Panc1 (cell line): ENCODE measurements around the gene ANK3. TPM values are rescaled to one million over a fixed set of nuclear protein-coding genes. Genes with fewer than 3 reads are reported as not detected.

Source experiments
- ATAC-seq: fragments of 200-7000 bp; cut with Tn5 transposase; 2 replicates; pipeline ENCODE4 v1.9.1; 2020; ENCODE audit warnings: mild to moderate bottlenecking, moderate library complexity
- BruUV-seq: library from RNA; stranded (reverse); fragments of 400-500 nt; replicated peaks from 2 replicates; lab custom pipeline; 2021; lab: Mats Ljungman, UMichigan
- CTCF ChIA-PET: fragments of 300-600 bp; sonication (Branson Sonifier 250); formaldehyde crosslinking; loops from one replicate; lab custom pipeline; 2022; ENCODE audit warnings: antibody characterized with exemption; lab: Charles Lee
- POLR2A ChIA-PET: fragments of 300-600 bp; sonication (Branson Sonifier 250); formaldehyde crosslinking; loops from one replicate; lab custom pipeline; 2022; ENCODE audit warnings: antibody characterized with exemption; lab: Charles Lee
- DNase-seq: peaks from one replicate; pipeline ENCODE4 v3.0.0-alpha.2; 2010; ENCODE audit warnings: low read depth, low spot score
- H3K27ac ChIP-seq: 2 replicates; pipeline ENCODE4 v1.5.1; 2011; ENCODE audit warnings: mild to moderate bottlenecking, low read length, inconsistent platforms
- H3K27me3 ChIP-seq: fragments of 200-500 bp; sonication (Bioruptor generic); 2 replicates; pipeline ENCODE4 v1.6.0; 2014; ENCODE audit warnings: low read length, inconsistent platforms; ENCODE audit not compliant: control insufficient read depth, insufficient read depth
- H3K36me3 ChIP-seq: fragments of 200-500 bp; sonication (Bioruptor generic); 2 replicates; pipeline ENCODE4 v1.5.1; 2014; ENCODE audit warnings: inconsistent platforms, mild to moderate bottlenecking, low read length, moderate library complexity; ENCODE audit not compliant: control insufficient read depth, insufficient read depth
- H3K4me1 ChIP-seq: 2 replicates; pipeline ENCODE4 v1.5.1; 2011; ENCODE audit warnings: inconsistent platforms, mild to moderate bottlenecking, low read length, moderate library complexity; ENCODE audit not compliant: control insufficient read depth, insufficient read depth
- H3K4me3 ChIP-seq, 2 experiments: 2 replicates each; pipeline ENCODE4 v1.5.1; 2011 to 2012; ENCODE audit warnings: low read depth in 2 of 2, low read length in 2 of 2, mild to moderate bottlenecking in 2 of 2, inconsistent platforms in 1 of 2, moderate library complexity in 1 of 2
- H3K9me3 ChIP-seq: fragments of 200-500 bp; sonication (Bioruptor generic); 2 replicates; pipeline ENCODE4 v1.5.1; 2014; ENCODE audit warnings: low read depth, mild to moderate bottlenecking, inconsistent platforms, low read length, moderate library complexity; ENCODE audit not compliant: control insufficient read depth, insufficient read depth
- POLR2AphosphoS5 ChIP-seq: IDR thresholded peaks from 2 replicates; pipeline ENCODE4 v1.6.1; 2012; ENCODE audit warnings: mild to moderate bottlenecking, low read depth, low read length, moderate library complexity
- REST ChIP-seq, 2 experiments: IDR thresholded peaks; 2 replicates each; pipeline ENCODE4 v1.6.1; 2011 to 2012; ENCODE audit warnings: low read depth in 2 of 2, control low read depth in 1 of 2, low read length in 1 of 2, mild to moderate bottlenecking in 1 of 2, moderate library complexity in 1 of 2; ENCODE audit not compliant: insufficient read depth in 1 of 2
- SIN3A ChIP-seq: IDR thresholded peaks from 2 replicates; pipeline ENCODE4 v1.6.1; 2012; ENCODE audit warnings: low read depth, mild to moderate bottlenecking, low read length, moderate library complexity, borderline replicate concordance; ENCODE audit not compliant: insufficient read depth
- TCF7L2 ChIP-seq: IDR thresholded peaks from 2 replicates; pipeline ENCODE4 v1.6.1; 2011; ENCODE audit warnings: mild to moderate bottlenecking, low read depth, low read length, inconsistent platforms
- in situ Hi-C: cut with HindIII; loops from 2 replicates; pipeline ENCODE4 v1.10.0; 2016; ENCODE audit warnings: low sequenced_read_pairs, low pct_unique_long_range_greater_than_20kb
- intact Hi-C: fragments of 100-400 bp; cut with micrococcal nuclease; formaldehyde crosslinking; loops from one replicate; pipeline ENCODE4 v1.10.0; 2022; ENCODE audit not compliant: unreplicated experiment
- total RNA-seq: library from RNA; stranded (reverse); gene quantifications from one replicate; pipeline ENCODE4 v1.2.1, GENCODE V29; 2021; ENCODE audit not compliant: unreplicated experiment
- TF ChIP-seq, protein P1 (sequence below): fragments of 450-650 bp; IDR thresholded peaks from 2 replicates; pipeline ENCODE4 v1.5.1; 2017; ENCODE audit warnings: mild to moderate bottlenecking

Gene ANK3
- total RNA-seq, 1 experiment from 2014 or later, result 2.5 TPM

GRCh38 chr10:60260321-60260720 is 129.4 kb downstream of the ANK3 start:
- H3K27me3 ChIP-seq, result no peaks in the 10 kb centered on the region

GRCh38 chr10:60258429-60258797 is 131.3 kb downstream of the ANK3 start:
- no peaks in the 10 kb centered on the region for H3K4me1 ChIP-seq
- H3K27ac ChIP-seq, result no peak overlapping the region
- DNase-seq, result no peak
- ChIA-PET POLR2A (no interaction called here), CTCF (no interaction called here)
- ATAC-seq, result no peak
- H3K27me3 ChIP-seq, result no peaks in the 10 kb centered on the region
- BruUV-seq, result no TSS peak
- no peak overlapping the region for H3K4me3 ChIP-seq
- in situ Hi-C loops, result no loop called here
- no peaks in the 10 kb centered on the region for H3K9me3 ChIP-seq
- no peaks in the 10 kb centered on the region for H3K36me3 ChIP-seq
- intact Hi-C loops, result no loop called here
- TF ChIP-seq TCF7L2, result no peak
- no peak for TF ChIP-seq SIN3A
- no peak for TF ChIP-seq REST (IDR thresholded peaks at IDR 0.05; ENCODE audit: insufficient read depth in 1 of 2, low read depth in 2 of 2, low read length in 1 of 2)
- no peak for TF ChIP-seq POLR2AphosphoS5
- TF ChIP-seq, protein P1, sequence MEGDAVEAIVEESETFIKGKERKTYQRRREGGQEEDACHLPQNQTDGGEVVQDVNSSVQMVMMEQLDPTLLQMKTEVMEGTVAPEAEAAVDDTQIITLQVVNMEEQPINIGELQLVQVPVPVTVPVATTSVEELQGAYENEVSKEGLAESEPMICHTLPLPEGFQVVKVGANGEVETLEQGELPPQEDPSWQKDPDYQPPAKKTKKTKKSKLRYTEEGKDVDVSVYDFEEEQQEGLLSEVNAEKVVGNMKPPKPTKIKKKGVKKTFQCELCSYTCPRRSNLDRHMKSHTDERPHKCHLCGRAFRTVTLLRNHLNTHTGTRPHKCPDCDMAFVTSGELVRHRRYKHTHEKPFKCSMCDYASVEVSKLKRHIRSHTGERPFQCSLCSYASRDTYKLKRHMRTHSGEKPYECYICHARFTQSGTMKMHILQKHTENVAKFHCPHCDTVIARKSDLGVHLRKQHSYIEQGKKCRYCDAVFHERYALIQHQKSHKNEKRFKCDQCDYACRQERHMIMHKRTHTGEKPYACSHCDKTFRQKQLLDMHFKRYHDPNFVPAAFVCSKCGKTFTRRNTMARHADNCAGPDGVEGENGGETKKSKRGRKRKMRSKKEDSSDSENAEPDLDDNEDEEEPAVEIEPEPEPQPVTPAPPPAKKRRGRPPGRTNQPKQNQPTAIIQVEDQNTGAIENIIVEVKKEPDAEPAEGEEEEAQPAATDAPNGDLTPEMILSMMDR, result no peak

More at GRCh38 chr10:60260321-60260720, 129.4 kb downstream of the ANK3 start:
- ChIA-PET POLR2A (no interaction called here), CTCF (no interaction called here)
- BruUV-seq, result no TSS peak
- no peak overlapping the region for H3K27ac ChIP-seq
- no peaks in the 10 kb centered on the region for H3K36me3 ChIP-seq
- in situ Hi-C loops, result no loop called here
- H3K4me3 ChIP-seq, result no peak overlapping the region
- H3K9me3 ChIP-seq, result no peaks in the 10 kb centered on the region
- intact Hi-C loops, result no loop called here
- ATAC-seq (no peak), DNase-seq (no peak)
- no peaks in the 10 kb centered on the region for H3K4me1 ChIP-seq
- TF ChIP-seq, protein P1, result no peak
- TF ChIP-seq REST (IDR thresholded peaks at IDR 0.05; ENCODE audit: insufficient read depth in 1 of 2, low read depth in 2 of 2, low read length in 1 of 2) (no peak), POLR2AphosphoS5 (no peak), TCF7L2 (no peak), SIN3A (no peak)
